Adrenal gland (tissue), 19 donors: ENCODE data around the gene UQCRC1. TPM values are rescaled to one million over a fixed set of nuclear protein-coding genes. Genes with fewer than 3 reads are reported as not detected.

Source experiments
- DNase-seq, 7 donors: peaks; one replicate each; pipeline ENCODE4 v3.0.0-alpha.2; 2019 to 2020
- H3K27ac ChIP-seq, 5 donors: fragments of 200-600 bp; sonication (generic) in 4 of 5; 1 replicate in 3 of 5; 2 replicates in 2 of 5; pipeline versions ENCODE4 v1.5.1 to v1.8.0; 2016 to 2020; ENCODE audit warnings: mild to moderate bottlenecking in 1 of 5
- H3K27me3 ChIP-seq: fragments of 200-600 bp; 2 replicates; pipeline ENCODE4 v1.8.0; 2021
- H3K36me3 ChIP-seq, 2 donors: fragments of 200-600 bp; replicated peaks in 1 of 2; 1 replicate in 1 of 2; 2 replicates in 1 of 2; pipeline versions ENCODE4 v1.5.1 to v1.8.0; 2018 to 2022
- H3K4me1 ChIP-seq, 2 donors: fragments of 200-600 bp; replicated peaks in 1 of 2; 1 replicate in 1 of 2; 2 replicates in 1 of 2; pipeline versions ENCODE4 v1.5.1 to v1.8.0; 2018 to 2021
- H3K4me3 ChIP-seq, 4 donors: fragments of 200-600 bp; sonication (generic) in 3 of 4; one replicate each; pipeline ENCODE4 v1.5.1; 2016 to 2018
- H3K9me3 ChIP-seq, 3 donors: fragments of 200-600 bp; sonication (generic) in 1 of 3; replicated peaks in 1 of 3; 1 replicate in 2 of 3; 2 replicates in 1 of 3; pipeline versions ENCODE4 v1.5.1 to v1.8.0; 2016 to 2021
- POLR2A ChIP-seq, 2 donors: fragments of 450-650 bp; IDR thresholded peaks; one replicate each; pipeline ENCODE4 v1.6.1; 2017; ENCODE audit warnings: antibody characterized with exemption in 2 of 2, mild to moderate bottlenecking in 2 of 2, moderate library complexity in 1 of 2
- WGBS, 4 donors: extraction: QIAGEN DNeasy Blood & Tissue Kit in 2 of 4; methylation state at CpG; one replicate each; pipeline versions ENCODE4 v1.1.5 to v1.1.7; 2013 to 2017; 5-methylcytosine and 5-hydroxymethylcytosine counted together
- intact Hi-C, 2 donors: fragments of 100-400 bp; cut with DNase I; formaldehyde crosslinking; loops; one replicate each; pipeline versions ENCODE4 v1.14.1 to v1.15.0; 2022 to 2023
- long read RNA-seq, 10 donors: library from polyadenylated mRNA in 3 of 10; unstranded in 2 of 10; stranded (forward) in 1 of 10; transcript quantifications; one replicate each; pipeline ENCODE4 v2.0.0 and lab custom pipeline, GENCODE V29; 2021 to 2026
- polyA plus RNA-seq, 3 donors: library from polyadenylated mRNA; stranded (reverse); fragments of 200-250 nt in 2 of 3; fragments of 350-450 nt in 1 of 3; fragmentation: Illumina TruSeq in 1 of 3; extraction: RNeasy Lipid Tissue Mini Kit (QIAGEN cat#74804) in 1 of 3; gene quantifications; one replicate each; pipeline ENCODE4 v1.2.3, GENCODE V29; 2013 to 2014
- total RNA-seq, 9 donors: library from RNA; depleted of rRNA in 4 of 9; stranded (reverse); fragments of >200 nt in 4 of 9; fragments of 120-200 nt in 1 of 9; fragmentation: NEBNext Ultra II Directional in 1 of 9; extraction: Animal tissue kit (Norgen Biotek cat#: 25700) in 1 of 9; gene quantifications; one replicate each; pipeline versions ENCODE4 v1.1.0 to v1.2.4, GENCODE V29; 2013 to 2023
- TF ChIP-seq, protein P1 (sequence below), 6 experiments: fragments of 450-650 bp in 4 of 6; fragments of 200-600 bp in 2 of 6; sonication (generic) in 1 of 6; IDR thresholded peaks; 1 replicate in 5 of 6; 2 replicates in 1 of 6; pipeline versions ENCODE4 v1.5.1 to v1.8.0; 2016 to 2021; ENCODE audit warnings: antibody characterized with exemption in 6 of 6, mild to moderate bottlenecking in 2 of 6, moderate library complexity in 1 of 6
- donor health status: healthy with polysubstance abuse.
- donor health status: Bipolar disorder and iron deficiency.
- donor health status: DM: yes; HTN: yes; CAD: no.
- donor health status: DM: no; HTN: no; CAD: no.
- donor health status: DM: no; HTN: no; CAD: no.
- donor health status: DM: yes; HTN: yes; CAD: no.

Gene UQCRC1
- total RNA-seq (100 to 1,000 TPM; 229 to 418 (median 302) TPM), polyA plus RNA-seq (100 to 1,000 TPM; 201 to 298 (median 227) TPM)
- long read RNA-seq, donor 1, transcript UQCRC1-201 (13 exons, 1,985 nt), result major isoform, 111 of 150 reads
- long read RNA-seq, donor 1, partial matches to known transcripts, result 32 of 150 reads
- long read RNA-seq, donor 1, other reads (novel, unspliced or antisense), result 7 of 150 reads
- long read RNA-seq, donor 2, transcript UQCRC1-201 (13 exons, 1,985 nt), result major isoform, 89 of 127 reads
- long read RNA-seq, donor 2, partial matches to known transcripts, result 36 of 127 reads
- long read RNA-seq, donor 2, other reads (novel, unspliced or antisense), result 0 of 127 reads
- long read RNA-seq, donor 3, transcript UQCRC1-201 (13 exons, 1,985 nt), result major isoform, 68 of 81 reads
- long read RNA-seq, donor 3, partial matches to known transcripts, result 13 of 81 reads
- long read RNA-seq, donor 3, other reads (novel, unspliced or antisense), result 0 of 81 reads
- long read RNA-seq, donor 4, transcript UQCRC1-201 (13 exons, 1,985 nt), result major isoform, 426 of 458 reads
- long read RNA-seq, donor 4, partial matches to known transcripts, result 8 of 458 reads
- long read RNA-seq, donor 4, other reads (novel, unspliced or antisense), result 24 of 458 reads
- long read RNA-seq, donor 5, transcript UQCRC1-201 (13 exons, 1,985 nt), result major isoform, 759 of 824 reads
- long read RNA-seq, donor 5, partial matches to known transcripts, result 26 of 824 reads
- long read RNA-seq, donor 5, other reads (novel, unspliced or antisense), result 39 of 824 reads
- long read RNA-seq, donor 6, transcript UQCRC1-201 (13 exons, 1,985 nt), result major isoform, 228 of 233 reads
- long read RNA-seq, donor 6, partial matches to known transcripts, result 5 of 233 reads
- long read RNA-seq, donor 6, other reads (novel, unspliced or antisense), result 0 of 233 reads
- long read RNA-seq, donor 7, transcript UQCRC1-201 (13 exons, 1,985 nt), result major isoform, 44 of 66 reads
- long read RNA-seq, donor 7, partial matches to known transcripts, result 22 of 66 reads
- long read RNA-seq, donor 7, other reads (novel, unspliced or antisense), result 0 of 66 reads
- long read RNA-seq, donor 8, transcript UQCRC1-201 (13 exons, 1,985 nt), result major isoform, 191 of 256 reads
- long read RNA-seq, donor 8, partial matches to known transcripts, result 60 of 256 reads
- long read RNA-seq, donor 8, other reads (novel, unspliced or antisense), result 5 of 256 reads
- long read RNA-seq, donor 9, transcript UQCRC1-201 (13 exons, 1,985 nt), result major isoform, 91 of 136 reads
- long read RNA-seq, donor 9, partial matches to known transcripts, result 37 of 136 reads
- long read RNA-seq, donor 9, other reads (novel, unspliced or antisense), result 7 of 136 reads
- long read RNA-seq, donor 10, transcript UQCRC1-201 (13 exons, 1,985 nt), result major isoform, 65 of 82 reads
- long read RNA-seq, donor 10, partial matches to known transcripts, result 16 of 82 reads
- long read RNA-seq, donor 10, other reads (novel, unspliced or antisense), result 0 of 82 reads

DNA sequence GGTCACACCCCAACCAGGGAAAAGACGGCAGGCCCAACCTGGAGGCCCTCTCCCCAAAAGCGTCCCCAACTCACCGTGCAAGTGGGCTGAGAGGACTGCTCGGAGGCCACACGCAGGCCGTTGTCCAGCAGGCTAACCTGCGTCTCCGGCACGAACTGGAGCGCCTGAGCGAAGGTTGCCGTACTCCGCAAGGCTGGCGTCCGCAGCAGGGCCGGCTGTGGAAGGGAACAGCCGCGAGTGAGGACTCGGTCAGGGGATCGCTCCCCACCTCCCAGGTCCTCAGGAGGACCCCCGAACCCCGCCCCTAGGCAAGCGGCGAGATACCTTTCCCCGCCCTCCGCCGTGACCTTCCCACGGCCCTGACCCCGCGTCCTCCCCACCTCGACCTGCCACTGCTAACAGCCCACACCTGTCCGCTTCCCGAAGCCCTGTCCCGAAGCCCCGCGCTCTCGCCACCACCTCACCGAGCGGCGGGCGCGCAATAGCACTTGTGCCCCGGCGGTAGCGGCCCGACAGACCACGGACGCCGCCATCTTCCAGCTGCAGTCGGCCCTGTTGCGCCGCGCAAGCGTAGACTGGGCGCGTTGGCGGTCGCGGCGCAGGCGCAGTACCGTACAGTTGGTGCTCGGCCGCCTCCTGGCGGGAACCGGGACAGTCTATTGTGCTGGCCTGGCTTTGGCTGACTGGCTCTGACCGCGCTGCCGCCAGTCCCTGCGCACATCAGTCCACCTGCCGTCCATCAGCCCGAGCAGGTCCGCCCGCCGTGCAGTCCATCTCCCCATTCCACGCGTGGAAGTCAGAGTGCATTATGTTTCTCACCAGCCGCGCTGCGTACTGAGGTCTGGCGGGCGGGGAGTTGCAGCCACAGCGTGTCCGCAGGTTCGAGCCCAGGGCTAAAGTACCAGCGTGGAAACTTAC is at the start of gene UQCRC1:
Gene UQCRC1 (minus strand): TSS at position 559 of the 918 bp plus-strand sequence. CDS start 26 bp downstream, at position 533.
- 2 to 4% (median 2%) methylated on average over 39 to 86 of the region's 86 CpGs for WGBS, 4 donors
- intact Hi-C loops, result no loop called here
- H3K4me1 ChIP-seq, result peaks cover 8 to 10% of the 10 kb centered on the region in 2 donors

DNA sequence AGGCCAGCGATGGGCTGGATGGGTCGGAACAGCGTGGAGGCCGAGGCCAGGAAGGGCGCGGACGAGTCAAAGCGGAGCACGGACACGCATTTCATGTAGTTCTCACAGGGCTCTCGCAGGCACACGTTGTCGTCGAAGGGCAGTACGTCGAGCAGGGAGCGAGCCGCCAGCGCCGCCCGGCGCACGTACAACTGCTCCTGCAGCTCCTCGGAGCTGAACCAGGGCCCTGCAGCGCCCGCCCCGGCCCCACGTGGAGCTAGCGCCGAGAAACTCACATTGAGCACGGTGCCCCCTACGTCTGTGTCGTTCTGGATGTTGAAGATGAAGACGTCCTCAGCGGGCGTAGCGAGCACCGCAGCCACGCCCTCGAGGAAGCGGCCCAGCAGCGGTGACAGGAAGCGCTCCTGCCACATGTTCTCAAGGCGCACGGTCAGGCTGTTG is 47.4 kb upstream of the UQCRC1 start:
- peak overlapping the region in 2 of 5 donors; percentile 77 to 81 for H3K27ac ChIP-seq
- H3K27me3 ChIP-seq, result no peaks in the 10 kb centered on the region
- H3K4me3 ChIP-seq, result peak overlapping the region in 1 of 4 donors; percentile 56
- intact Hi-C loops, result no loop called here
- no peak for TF ChIP-seq POLR2A (IDR thresholded peaks at IDR 0.05)
- TF ChIP-seq, protein P1, sequence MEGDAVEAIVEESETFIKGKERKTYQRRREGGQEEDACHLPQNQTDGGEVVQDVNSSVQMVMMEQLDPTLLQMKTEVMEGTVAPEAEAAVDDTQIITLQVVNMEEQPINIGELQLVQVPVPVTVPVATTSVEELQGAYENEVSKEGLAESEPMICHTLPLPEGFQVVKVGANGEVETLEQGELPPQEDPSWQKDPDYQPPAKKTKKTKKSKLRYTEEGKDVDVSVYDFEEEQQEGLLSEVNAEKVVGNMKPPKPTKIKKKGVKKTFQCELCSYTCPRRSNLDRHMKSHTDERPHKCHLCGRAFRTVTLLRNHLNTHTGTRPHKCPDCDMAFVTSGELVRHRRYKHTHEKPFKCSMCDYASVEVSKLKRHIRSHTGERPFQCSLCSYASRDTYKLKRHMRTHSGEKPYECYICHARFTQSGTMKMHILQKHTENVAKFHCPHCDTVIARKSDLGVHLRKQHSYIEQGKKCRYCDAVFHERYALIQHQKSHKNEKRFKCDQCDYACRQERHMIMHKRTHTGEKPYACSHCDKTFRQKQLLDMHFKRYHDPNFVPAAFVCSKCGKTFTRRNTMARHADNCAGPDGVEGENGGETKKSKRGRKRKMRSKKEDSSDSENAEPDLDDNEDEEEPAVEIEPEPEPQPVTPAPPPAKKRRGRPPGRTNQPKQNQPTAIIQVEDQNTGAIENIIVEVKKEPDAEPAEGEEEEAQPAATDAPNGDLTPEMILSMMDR (IDR thresholded peaks at IDR 0.05), result no peak
- no peak for DNase-seq
- H3K4me1 ChIP-seq, result peaks cover 7 to 9% of the 10 kb centered on the region in 2 donors
- 63 to 80% (median 71%) methylated on average over 15 to 45 of the region's 45 CpGs for WGBS, 4 donors
- H3K9me3 ChIP-seq, result no peaks in the 10 kb centered on the region
- no peaks in the 10 kb centered on the region for H3K36me3 ChIP-seq

More for the DNA sequence above, at the start of gene UQCRC1:
- DNase-seq, result peak; percentile 91 to 96 (median 92)
- TF ChIP-seq, protein P1 (IDR thresholded peaks at IDR 0.05), result peak; percentile 40 to 94 (median 77)
- peak in 1 of 2 donors; percentile 71 for TF ChIP-seq POLR2A (IDR thresholded peaks at IDR 0.05)
- Histone ChIP-seq H3K27me3 (no peaks in the 10 kb centered on the region), H3K4me3 (peak within 1 kb of the TSS; percentile 67 to 94 (median 82)), H3K9me3 (no peaks in the 10 kb centered on the region), H3K27ac (peak within 1 kb of the TSS in 4 of 5 donors; percentile 75 to 88 (median 81)), H3K36me3 (peaks cover 0 to 26% of the 10 kb centered on the region in 2 donors)

DNA sequence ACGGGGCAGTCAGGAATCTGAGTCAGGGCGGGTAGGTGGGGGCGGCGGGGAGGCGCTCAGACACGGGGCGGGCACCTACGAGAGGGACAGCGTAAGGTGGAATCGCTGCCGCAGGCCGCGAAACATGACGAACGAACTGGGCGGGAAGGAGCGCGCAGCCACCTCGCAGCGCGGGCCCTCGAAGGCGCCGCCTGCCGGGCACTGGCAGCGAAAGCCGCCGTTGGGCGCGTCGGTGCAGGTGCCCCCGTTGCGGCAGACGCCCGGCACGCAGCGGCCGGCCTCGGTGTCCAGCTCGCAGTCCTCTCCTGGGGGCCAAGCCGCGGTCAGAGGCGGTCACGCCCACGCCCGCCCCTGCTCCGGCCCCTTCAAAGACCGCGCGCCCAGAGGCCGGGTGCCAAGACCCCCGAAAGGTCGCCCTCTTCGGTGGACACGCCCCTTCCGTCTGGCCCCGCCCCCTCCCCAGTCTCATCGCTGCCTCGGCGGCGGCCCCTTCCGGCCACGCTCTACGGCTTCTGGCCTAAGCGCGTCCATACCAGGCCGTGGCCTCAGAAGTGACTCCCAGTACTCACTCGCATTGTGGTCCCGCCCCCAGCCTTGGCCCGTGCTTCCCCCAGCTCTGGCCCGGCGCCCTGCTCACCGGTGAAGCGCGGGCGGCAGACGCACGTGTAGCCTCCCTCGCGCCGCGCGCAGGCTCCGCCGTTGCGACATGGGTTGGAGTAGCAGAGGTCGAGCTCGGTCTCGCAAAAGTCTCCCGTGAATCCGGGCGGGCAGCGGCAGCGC is 46.8 kb upstream of the UQCRC1 start:
- Histone ChIP-seq H3K27ac (peak overlapping the region in 3 of 5 donors; percentile 34 to 81 (median 77)), H3K27me3 (no peaks in the 10 kb centered on the region), H3K9me3 (no peaks in the 10 kb centered on the region), H3K36me3 (no peaks in the 10 kb centered on the region), H3K4me3 (peak overlapping the region in 2 of 4 donors; percentile 19 to 56), H3K4me1 (peaks cover 4 to 7% of the 10 kb centered on the region in 2 donors)
- 5 to 20% (median 9%) methylated on average over 1 to 94 of the region's 94 CpGs for WGBS, 4 donors
- intact Hi-C loops, result no loop called here
- TF ChIP-seq POLR2A (IDR thresholded peaks at IDR 0.05), result peak in 1 of 2 donors; percentile 11
- TF ChIP-seq, protein P1 (IDR thresholded peaks at IDR 0.05), result peak in 5 of 6 experiments; percentile 29 to 79 (median 59)
- peak; percentile 69 to 83 (median 80) for DNase-seq
